HepG2 (cell line): ENCODE measurements around the gene TUBB4B. TPM values are rescaled to one million over a fixed set of nuclear protein-coding genes. Genes with fewer than 3 reads are reported as not detected.

ENCODE experiments used
- ETV5 ChIP-seq: IDR thresholded peaks from 2 replicates; pipeline ENCODE4 v1.6.1; 2018; ENCODE audit warnings: missing biosample characterization, missing genetic modification reagents, inconsistent platforms, borderline replicate concordance
- NFE2L1 ChIP-seq: sonication (generic); formaldehyde crosslinking; IDR thresholded peaks from 2 replicates; pipeline ENCODE4 v1.4.0; 2020; ENCODE audit warnings: missing genetic modification reagents, mild to moderate bottlenecking, borderline replicate concordance
- NFKBIZ ChIP-seq: IDR thresholded peaks from 2 replicates; pipeline ENCODE4 v1.6.1; 2018; ENCODE audit warnings: missing genetic modification reagents, missing compliant biosample characterization
- PLRG1 ChIP-seq: fragments of 450-650 bp; conservative IDR thresholded peaks from 2 replicates; pipeline ENCODE4 v1.6.1; 2016
- SALL1 ChIP-seq: sonication (generic); formaldehyde crosslinking; IDR thresholded peaks from 2 replicates; pipeline ENCODE4 v1.8.0; 2022; ENCODE audit warnings: mild to moderate bottlenecking, missing genetic modification reagents
- THRA ChIP-seq: sonication (generic); formaldehyde crosslinking; IDR thresholded peaks from 2 replicates; pipeline ENCODE4 v1.4.0; 2020; ENCODE audit warnings: missing genetic modification reagents, borderline replicate concordance
- ZBTB7B ChIP-seq: sonication (generic); formaldehyde crosslinking; IDR thresholded peaks from 2 replicates; pipeline ENCODE4 v1.4.0; 2020; ENCODE audit warnings: missing genetic modification reagents
- ZHX1 ChIP-seq: sonication (generic); formaldehyde crosslinking; IDR thresholded peaks from 2 replicates; pipeline ENCODE4 v1.8.1; 2022; ENCODE audit warnings: low read depth, mild to moderate bottlenecking, missing genetic modification reagents
- ZKSCAN5 ChIP-seq: sonication (generic); formaldehyde crosslinking; IDR thresholded peaks from 2 replicates; pipeline ENCODE4 v1.5.1; 2020; ENCODE audit warnings: mild to moderate bottlenecking, missing genetic modification reagents
- ZNF292 ChIP-seq: sonication (generic); formaldehyde crosslinking; IDR thresholded peaks from 2 replicates; pipeline ENCODE4 v1.8.1; 2022; ENCODE audit warnings: mild to moderate bottlenecking, low read depth, missing genetic modification reagents, borderline replicate concordance
- ZNF3 ChIP-seq: IDR thresholded peaks from 2 replicates; pipeline ENCODE4 v1.7.0; 2017; ENCODE audit warnings: inconsistent platforms
- ZNF501 ChIP-seq: sonication (generic); formaldehyde crosslinking; IDR thresholded peaks from 2 replicates; pipeline ENCODE4 v1.5.1; 2020; ENCODE audit warnings: mild to moderate bottlenecking, moderate library complexity, missing genetic modification reagents
- ZNF670 ChIP-seq: sonication (generic); formaldehyde crosslinking; IDR thresholded peaks from 2 replicates; pipeline ENCODE4 v1.8.0; 2022; ENCODE audit warnings: mild to moderate bottlenecking, missing genetic modification reagents, borderline replicate concordance
- ZNF674 ChIP-seq: sonication (generic); formaldehyde crosslinking; IDR thresholded peaks from 2 replicates; pipeline ENCODE4 v1.5.0; 2020; ENCODE audit warnings: low read depth, mild to moderate bottlenecking, missing genetic modification reagents
- polyA plus RNA-seq, 8 experiments: library from polyadenylated mRNA; depleted of rRNA in 3 of 8; stranded (reverse) in 7 of 8; unstranded in 1 of 8; fragments of >200 nt; fragmentation: Illumina TruSeq in 4 of 8; extraction: Trizol in 4 of 8; gene quantifications; 2 replicates each; pipeline versions ENCODE4 v1.2.1 to v1.2.3, GENCODE V29; 2011 to 2016; ENCODE audit warnings: low read depth in 4 of 8, missing spikeins in 1 of 8, mixed read lengths in 1 of 8; ENCODE audit not compliant: insufficient read depth in 1 of 8
- total RNA-seq, 5 experiments: library from RNA; depleted of rRNA; stranded (reverse); fragments of >200 nt; fragmentation: Illumina TruSeq; extraction: Trizol; gene quantifications; 2 replicates each; pipeline ENCODE4 v1.2.3, GENCODE V29; 2016; ENCODE audit warnings: low read depth in 1 of 5
- TF ChIP-seq, protein P1 (sequence below): IDR thresholded peaks from 2 replicates; pipeline ENCODE4 v1.6.1; 2012; ENCODE audit warnings: inconsistent platforms
- TF ChIP-seq, protein P2 (sequence below): sonication (generic); formaldehyde crosslinking; IDR thresholded peaks from 2 replicates; pipeline ENCODE4 v1.5.1; 2020; ENCODE audit warnings: mild to moderate bottlenecking, moderate library complexity, missing genetic modification reagents
- TF ChIP-seq, protein P3 (sequence below): sonication (generic); formaldehyde crosslinking; IDR thresholded peaks from 2 replicates; pipeline ENCODE4 v1.9.0; 2022; ENCODE audit warnings: missing genetic modification reagents, mild to moderate bottlenecking, borderline replicate concordance

Gene TUBB4B
- total and polyA plus RNA-seq, 2 of the 13 experiments (the other 11 are each of a cell fraction or from before 2014, with no cell fraction given) = 182 to 412 TPM

- no peak for TF ChIP-seq ZKSCAN5 (CRISPR knock-in tag)
- peak; percentile 40; the same call in 1 of the 2 replicates for TF ChIP-seq ZNF501 (CRISPR knock-in tag)
- TF ChIP-seq ETV5 (CRISPR knock-in tag) = peak; percentile 41; the same call in 1 of the 2 replicates
- no peak for TF ChIP-seq SALL1 (CRISPR knock-in tag)
- TF ChIP-seq ZNF674 (CRISPR knock-in tag) = no peak
- TF ChIP-seq, protein P1, sequence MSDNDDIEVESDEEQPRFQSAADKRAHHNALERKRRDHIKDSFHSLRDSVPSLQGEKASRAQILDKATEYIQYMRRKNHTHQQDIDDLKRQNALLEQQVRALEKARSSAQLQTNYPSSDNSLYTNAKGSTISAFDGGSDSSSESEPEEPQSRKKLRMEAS = peak; percentile 60
- no peak for TF ChIP-seq PLRG1
- 0 out of 2 replicates have a peak, but pooled peaks have one; percentile 18 for TF ChIP-seq ZBTB7B (CRISPR knock-in tag)
- no peak for TF ChIP-seq ZNF3 (CRISPR knock-in tag)
- TF ChIP-seq, protein P2, sequence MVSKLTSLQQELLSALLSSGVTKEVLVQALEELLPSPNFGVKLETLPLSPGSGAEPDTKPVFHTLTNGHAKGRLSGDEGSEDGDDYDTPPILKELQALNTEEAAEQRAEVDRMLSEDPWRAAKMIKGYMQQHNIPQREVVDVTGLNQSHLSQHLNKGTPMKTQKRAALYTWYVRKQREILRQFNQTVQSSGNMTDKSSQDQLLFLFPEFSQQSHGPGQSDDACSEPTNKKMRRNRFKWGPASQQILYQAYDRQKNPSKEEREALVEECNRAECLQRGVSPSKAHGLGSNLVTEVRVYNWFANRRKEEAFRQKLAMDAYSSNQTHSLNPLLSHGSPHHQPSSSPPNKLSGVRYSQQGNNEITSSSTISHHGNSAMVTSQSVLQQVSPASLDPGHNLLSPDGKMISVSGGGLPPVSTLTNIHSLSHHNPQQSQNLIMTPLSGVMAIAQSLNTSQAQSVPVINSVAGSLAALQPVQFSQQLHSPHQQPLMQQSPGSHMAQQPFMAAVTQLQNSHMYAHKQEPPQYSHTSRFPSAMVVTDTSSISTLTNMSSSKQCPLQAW = 0 out of 2 replicates have a peak, but pooled peaks have one; percentile 34
- TF ChIP-seq ZHX1 (CRISPR knock-in tag) = no peak
- peak; percentile 16; the same call in 1 of the 2 replicates for TF ChIP-seq THRA (CRISPR knock-in tag)
- TF ChIP-seq NFKBIZ (CRISPR knock-in tag) = no peak
- TF ChIP-seq ZNF670 = no peak
- TF ChIP-seq, protein P3, sequence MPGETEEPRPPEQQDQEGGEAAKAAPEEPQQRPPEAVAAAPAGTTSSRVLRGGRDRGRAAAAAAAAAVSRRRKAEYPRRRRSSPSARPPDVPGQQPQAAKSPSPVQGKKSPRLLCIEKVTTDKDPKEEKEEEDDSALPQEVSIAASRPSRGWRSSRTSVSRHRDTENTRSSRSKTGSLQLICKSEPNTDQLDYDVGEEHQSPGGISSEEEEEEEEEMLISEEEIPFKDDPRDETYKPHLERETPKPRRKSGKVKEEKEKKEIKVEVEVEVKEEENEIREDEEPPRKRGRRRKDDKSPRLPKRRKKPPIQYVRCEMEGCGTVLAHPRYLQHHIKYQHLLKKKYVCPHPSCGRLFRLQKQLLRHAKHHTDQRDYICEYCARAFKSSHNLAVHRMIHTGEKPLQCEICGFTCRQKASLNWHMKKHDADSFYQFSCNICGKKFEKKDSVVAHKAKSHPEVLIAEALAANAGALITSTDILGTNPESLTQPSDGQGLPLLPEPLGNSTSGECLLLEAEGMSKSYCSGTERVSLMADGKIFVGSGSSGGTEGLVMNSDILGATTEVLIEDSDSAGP (CRISPR knock-in tag) = 0 out of 2 replicates have a peak, but pooled peaks have one; percentile 38
- TF ChIP-seq ZNF292 = 0 out of 2 replicates have a peak, but pooled peaks have one; percentile 24
- TF ChIP-seq NFE2L1 (CRISPR knock-in tag) = no peak
These were observed 42.8 kb upstream of the TUBB4B start (continued) for GRCh38 chr9:137198051-137198901.
